HG03354 (cell line): Measurements from ENCODE around the gene CFAP58.

Experiments
- ATAC-seq: cut with Tn5 transposase; IDR thresholded peaks from one replicate; pipeline ENCODE4 v1.9.1; 2021; ENCODE audit warnings: mild to moderate bottlenecking; ENCODE audit not compliant: unreplicated experiment, poor library complexity, severe bottlenecking

CFAP58 gene

GRCh38 chr10:104417637-104418292 is 64.1 kb downstream of the CFAP58 start:
- ATAC-seq = no peak

DNA sequence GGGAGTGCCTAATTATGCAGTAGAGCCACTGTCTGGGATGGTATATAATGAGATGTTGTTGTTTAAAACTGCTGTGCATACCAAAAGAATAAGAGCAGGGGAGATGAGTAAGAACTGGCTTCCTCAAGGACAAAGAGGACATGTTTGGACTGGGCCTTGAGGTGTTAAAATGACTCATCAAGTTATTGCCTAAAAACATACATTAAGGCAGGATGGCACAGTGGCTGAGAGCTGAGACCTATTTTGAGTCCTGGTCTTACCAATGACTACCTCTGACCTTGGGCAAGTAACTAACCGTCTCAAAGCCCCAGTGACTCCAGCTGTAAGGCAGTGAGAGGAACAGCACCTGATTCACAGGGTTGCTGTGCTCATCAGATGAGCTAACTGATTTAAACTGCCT is 71.1 kb downstream of the CFAP58 start:
- peak; percentile 97 for ATAC-seq

DNA sequence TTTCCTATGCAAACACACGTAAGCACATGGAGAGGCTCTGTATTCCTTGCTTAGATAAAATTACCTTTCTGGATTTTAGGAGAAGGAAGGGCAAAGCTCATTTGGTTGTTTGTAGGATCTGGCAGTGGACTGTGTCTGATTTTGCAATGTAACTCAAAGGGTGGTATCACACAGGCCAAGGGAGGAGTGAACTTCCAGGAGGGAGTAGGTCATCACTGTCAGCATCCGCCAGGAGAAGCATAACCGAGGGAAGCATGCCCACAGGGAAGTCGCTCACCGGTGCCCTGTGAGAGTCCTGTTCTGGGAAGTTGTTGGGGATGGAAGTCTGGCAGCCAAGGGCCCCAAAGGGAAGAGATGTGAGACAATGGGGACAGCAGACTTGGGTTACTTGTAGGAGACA is 74.4 kb downstream of the CFAP58 start:
- ATAC-seq = no peak

GRCh38 chr10:104429846-104430245 is 76.2 kb downstream of the CFAP58 start:
- no peak for ATAC-seq

DNA sequence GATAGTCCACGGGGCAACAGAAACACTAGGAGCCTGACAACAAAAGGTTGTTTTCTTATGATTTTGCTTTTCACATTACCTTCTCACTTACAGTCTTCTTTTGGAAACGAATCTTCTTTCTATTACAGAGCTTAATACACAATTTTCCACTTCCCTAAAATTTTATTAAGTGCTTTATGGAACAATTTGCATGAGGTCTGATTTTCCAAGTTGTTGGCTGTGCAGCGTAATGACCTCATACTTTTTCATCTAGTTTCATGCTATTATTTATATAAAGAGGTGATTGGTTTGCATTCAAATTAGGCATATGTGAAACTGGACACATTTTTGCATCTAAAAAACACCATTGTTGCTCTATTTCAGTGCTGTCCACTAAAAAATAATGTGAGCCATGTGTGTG is 76.7 kb downstream of the CFAP58 start:
- no peak for ATAC-seq

DNA sequence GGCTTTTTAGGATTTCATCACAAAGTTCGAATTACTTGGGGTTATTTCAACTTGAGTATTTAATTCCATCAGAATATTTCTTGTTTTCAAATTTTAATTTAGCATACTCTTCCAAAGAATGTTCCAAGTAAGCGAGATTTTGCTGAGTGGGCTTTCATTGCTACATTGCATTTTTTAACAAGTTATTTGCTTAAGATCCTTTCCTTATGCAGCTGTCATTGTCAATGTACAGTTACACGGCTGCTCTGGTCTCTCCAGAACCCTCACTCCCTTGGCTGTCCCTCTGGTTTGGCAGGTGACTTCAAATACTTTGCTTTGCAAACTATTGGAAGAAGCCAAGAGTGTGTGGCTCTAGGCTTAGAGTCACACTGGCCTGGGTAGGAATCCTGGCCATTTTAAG is 80.0 kb downstream of the CFAP58 start:
- no peak for ATAC-seq

DNA sequence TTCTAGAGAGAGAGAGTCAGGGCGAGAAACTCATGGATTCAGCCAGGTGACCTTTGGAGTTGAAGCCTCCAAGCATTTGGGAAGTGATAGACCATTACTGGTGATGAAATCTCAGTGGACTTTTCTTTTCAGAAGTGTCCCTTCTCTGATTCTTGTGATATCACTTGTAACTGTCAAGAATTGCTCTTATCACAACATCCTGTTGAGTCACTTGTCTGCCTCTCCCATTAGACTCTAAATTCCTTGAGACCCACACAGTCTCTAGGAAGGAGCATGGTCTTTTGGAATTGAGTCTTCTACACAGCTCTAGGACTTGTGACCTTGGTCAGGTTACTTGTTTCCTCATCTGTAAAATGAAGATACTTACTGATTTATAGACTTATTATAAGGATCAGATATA is 81.0 kb downstream of the CFAP58 start:
- no peak for ATAC-seq

DNA sequence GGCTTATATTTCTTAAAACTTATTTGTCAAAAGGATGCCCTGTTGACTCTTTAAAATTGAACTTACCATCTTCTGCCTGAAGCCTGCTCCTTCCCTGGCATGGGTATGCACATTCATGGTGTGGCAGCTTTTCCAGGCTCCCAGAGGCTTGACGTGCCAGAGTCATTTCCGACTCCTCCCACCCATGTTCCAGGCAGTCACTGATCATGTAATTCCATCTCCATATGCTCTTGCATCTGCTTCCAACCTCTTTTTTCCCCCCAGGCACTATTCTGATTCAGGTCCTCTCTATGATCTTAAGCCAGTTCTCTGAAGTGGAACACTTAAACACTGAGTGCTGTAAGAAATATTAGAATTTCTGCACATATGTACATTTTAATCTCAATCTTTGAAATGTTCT is 82.2 kb downstream of the CFAP58 start:
- no peak for ATAC-seq

DNA sequence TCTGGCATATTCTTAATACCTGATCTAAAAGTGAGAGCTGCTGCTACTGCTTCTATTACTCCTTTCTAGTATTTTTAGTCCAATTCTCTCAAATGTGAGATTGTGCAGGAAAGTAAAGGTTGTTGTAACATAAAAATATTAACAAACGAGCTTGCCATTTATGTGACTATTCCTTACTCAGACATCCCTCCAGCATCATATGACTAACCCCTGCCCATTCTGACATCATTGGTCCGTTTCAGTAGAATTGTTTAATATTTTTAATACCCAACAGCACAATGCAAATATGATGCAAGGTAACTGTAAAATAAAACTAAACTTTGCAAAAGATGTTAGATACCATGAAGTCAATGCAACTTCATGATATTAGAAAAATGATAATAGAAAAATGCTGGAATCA is 83.6 kb downstream of the CFAP58 start:
- ATAC-seq = no peak

GRCh38 chr10:104440221-104440620 is 86.6 kb downstream of the CFAP58 start:
- ATAC-seq = no peak

DNA sequence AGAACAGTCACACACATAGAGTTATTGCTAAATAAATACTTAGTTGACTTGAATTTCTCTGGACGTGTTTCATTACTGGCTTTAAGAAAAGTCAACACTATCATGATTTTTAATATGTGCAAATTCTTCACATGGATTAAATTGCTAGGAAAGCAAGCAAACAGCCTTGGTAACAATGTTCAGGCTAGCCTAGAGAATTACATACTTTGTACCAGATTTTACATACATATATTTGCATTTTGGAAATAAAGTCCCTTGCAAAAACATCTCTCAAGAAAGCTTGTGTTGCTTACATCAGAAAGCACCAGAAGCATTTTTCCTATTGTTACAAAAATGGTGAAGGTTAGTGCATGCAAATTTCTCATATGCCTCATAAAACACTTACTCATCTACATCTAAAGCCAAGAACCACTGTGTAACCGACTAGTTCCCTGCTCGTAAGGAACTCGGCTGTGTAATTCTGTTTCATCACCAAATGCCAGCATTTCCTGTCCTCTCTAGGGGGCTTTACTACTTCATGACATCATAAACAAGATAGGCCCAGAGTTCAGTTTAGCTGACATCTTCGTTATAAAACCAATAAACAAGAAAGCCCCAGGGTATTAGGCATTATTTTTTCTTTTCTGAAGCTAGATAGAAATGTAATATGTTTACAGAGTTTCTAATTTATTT is 87.8 kb downstream of the CFAP58 start:
- ATAC-seq = no peak

- no peak for ATAC-seq
Observed at GRCh38 chr10:104445359-104445758, 91.7 kb downstream of the CFAP58 start.

- ATAC-seq = no peak
Observed at GRCh38 chr10:104446151-104446550, 92.5 kb downstream of the CFAP58 start.

DNA sequence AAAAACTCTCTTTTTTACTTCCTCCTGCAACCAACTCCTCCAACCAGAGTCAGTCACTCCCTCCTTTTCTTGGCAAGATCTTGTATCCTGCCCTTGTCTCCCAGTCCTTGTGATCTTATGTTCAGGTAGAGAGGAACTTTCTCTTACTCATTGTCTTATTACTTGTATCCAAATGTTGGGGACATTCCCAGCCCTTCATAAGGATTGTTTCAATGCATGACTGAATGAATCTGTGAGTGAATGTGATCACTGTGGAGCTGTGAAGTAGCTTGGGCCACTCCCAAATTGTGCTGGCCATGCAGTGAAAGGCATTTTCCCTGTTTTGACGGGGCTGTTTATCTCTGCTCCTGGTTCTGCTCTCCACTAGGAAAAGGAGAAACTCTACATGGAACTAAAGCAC is 93.7 kb downstream of the CFAP58 start:
- no peak for ATAC-seq

GRCh38 chr10:104447906-104448305 is 94.3 kb downstream of the CFAP58 start:
- no peak for ATAC-seq

- ATAC-seq = no peak
Observed at GRCh38 chr10:104449391-104449790, 95.8 kb downstream of the CFAP58 start.

DNA sequence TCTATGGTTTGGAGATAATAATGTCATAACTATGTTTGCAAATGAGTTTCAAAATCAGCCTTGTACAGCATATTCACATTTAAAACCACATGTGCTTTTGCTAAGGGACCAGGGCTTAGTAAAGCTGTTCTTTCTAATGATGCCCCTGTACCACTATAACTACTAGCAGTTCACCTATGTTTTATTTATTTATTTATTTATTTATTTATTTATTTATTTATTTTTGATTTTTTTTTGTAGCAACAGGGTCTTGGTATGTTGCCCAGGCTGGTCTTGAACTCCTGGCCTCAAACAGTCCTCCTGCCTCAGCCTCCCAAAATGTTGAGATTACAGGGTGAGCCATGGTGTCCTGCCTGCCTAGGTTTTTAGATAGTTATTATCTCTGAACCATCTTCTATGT is 96.9 kb downstream of the CFAP58 start:
- no peak for ATAC-seq

- ATAC-seq = no peak
Observed at GRCh38 chr10:104450954-104451353, 97.3 kb downstream of the CFAP58 start.

- no peak for ATAC-seq
Observed at GRCh38 chr10:104452977-104453376, 99.3 kb downstream of the CFAP58 start.

DNA sequence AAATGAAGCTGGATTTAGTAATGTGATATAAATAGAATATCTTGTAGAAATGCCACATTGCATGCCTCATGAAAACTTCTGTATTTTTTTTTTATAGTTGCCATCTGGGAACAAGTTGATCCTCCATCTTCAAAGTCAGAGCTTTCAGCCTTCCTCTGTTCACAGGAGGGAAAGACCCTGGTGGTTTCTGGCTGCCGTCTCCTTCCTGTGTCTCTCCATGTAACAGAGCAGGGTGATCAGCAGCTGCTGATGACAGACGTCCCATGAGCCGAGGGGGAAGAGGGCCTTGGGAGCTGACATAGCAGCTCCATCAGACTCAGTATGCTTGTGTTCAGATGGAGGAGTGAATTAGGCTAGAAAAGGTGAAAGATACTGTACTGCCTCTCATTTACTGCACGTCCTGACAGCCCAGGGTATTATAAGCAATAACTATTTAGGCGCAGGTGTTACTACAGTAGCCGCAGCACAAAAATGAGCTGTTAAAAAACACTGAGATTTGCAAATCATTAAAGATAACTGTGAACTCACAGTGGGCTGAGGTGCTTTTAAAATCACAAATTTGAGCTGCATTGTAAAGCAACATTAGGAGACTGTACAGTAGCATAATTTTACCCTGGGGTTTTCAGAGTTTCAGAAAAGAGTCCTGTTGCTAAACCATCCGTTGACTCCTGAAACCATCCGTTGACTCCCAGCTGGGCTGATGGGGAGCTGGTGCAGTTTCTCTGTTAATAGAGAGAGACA is 103.3 kb downstream of the CFAP58 start:
- ATAC-seq = peak; percentile 79

- no peak for ATAC-seq
Observed at GRCh38 chr10:104457543-104457828, 103.9 kb downstream of the CFAP58 start.
